ENCODE data around the gene GALK2. TPM values are rescaled to one million over a fixed set of nuclear protein-coding genes. Genes with fewer than 3 reads are reported as not detected.

The GALK2 gene
- total RNA-seq, 2 experiments from 2014 or later: 27.9 to 31.5 TPM

DNA sequence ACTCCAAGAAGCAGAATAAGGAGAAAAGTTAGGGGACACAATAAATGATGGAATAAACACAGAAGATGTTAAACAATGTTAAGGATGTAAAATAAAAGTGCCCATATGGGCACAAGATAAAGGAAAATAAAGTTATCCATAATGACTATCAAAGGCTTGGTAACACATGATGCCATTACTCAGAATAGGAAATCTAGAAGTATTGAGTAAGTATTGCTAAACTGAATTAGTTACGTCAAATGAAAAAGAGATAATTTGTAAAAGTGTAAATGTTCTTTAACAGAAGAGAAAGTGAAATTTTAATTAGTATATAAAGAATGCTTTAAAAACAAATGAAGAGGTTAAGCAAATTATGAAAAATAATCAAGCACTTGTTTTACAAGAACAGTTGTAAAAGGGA lies 21.3 kb upstream of the GALK2 start:
- Histone ChIP-seq H3K79me2 (ENCODE audit: insufficient read depth, low read depth, low read length) (peaks cover 100% of the 10 kb centered on the region), H3K4me2 (ENCODE audit: low read length) (peak overlapping the region; percentile 13; the same call in 1 of the 2 replicates), H3K4me3 (ENCODE audit: low read depth, low read length, poor library complexity, severe bottlenecking) (no peak overlapping the region), H3K9me3 (ENCODE audit: low read length) (no peaks in the 10 kb centered on the region), H2AFZ (ENCODE audit: low read length) (no peak overlapping the region), H3K27ac (ENCODE audit: low read depth, low read length, poor library complexity, severe bottlenecking) (no peak overlapping the region), H3K4me1 (ENCODE audit: insufficient read depth, low read length, poor library complexity, severe bottlenecking) (peaks cover 24% of the 10 kb centered on the region), H3K9me2 (ENCODE audit: insufficient read depth, low read length) (no peaks in the 10 kb centered on the region), H4K20me1 (ENCODE audit: insufficient read depth, low read length) (peaks cover 52% of the 10 kb centered on the region), H3K36me3 (ENCODE audit: insufficient read depth, low read length) (peaks cover 50% of the 10 kb centered on the region)
- intact Hi-C loops (cut with micrococcal nuclease; ENCODE audit: unreplicated experiment): no loop called here
- ChIA-PET CTCF (ENCODE audit: unreplicated experiment) (no interaction called here), POLR2A (interaction anchor here (1.2 kb wide), 1 partner anchor 23 kb away, joined by 4 read pairs; no protein-coding TSS in a partner anchor)
- BruUV-seq (replicated peaks): no TSS peak
- no peak for DNase-seq (ENCODE audit: low spot score)
- TF ChIP-seq EZH2phosphoT487 (IDR thresholded peaks at IDR 0.05; ENCODE audit: borderline replicate concordance, low read depth, low read length): no peak
- TF ChIP-seq, protein P1, sequence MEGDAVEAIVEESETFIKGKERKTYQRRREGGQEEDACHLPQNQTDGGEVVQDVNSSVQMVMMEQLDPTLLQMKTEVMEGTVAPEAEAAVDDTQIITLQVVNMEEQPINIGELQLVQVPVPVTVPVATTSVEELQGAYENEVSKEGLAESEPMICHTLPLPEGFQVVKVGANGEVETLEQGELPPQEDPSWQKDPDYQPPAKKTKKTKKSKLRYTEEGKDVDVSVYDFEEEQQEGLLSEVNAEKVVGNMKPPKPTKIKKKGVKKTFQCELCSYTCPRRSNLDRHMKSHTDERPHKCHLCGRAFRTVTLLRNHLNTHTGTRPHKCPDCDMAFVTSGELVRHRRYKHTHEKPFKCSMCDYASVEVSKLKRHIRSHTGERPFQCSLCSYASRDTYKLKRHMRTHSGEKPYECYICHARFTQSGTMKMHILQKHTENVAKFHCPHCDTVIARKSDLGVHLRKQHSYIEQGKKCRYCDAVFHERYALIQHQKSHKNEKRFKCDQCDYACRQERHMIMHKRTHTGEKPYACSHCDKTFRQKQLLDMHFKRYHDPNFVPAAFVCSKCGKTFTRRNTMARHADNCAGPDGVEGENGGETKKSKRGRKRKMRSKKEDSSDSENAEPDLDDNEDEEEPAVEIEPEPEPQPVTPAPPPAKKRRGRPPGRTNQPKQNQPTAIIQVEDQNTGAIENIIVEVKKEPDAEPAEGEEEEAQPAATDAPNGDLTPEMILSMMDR (conservative IDR thresholded peaks at IDR 0.05; ENCODE audit: low read length): no peak

DNA sequence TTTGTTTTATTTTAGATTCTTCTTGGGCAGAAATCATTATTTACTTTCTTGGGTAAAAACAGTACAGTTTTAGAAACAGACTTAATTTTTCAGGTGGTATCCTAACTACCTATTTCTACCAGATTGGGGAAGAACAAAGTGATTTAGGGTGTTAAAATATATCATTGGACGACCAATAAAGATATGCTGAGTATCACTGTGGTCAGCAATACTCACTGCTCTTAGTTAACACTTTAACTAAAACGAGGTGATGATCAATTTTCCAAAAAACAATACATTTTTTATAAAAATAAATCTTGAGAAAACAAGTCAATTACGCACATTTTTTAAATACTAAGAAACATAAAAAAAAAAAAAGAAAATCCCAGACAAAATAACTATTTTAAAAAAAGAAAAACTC lies 18.2 kb upstream of the GALK2 start:
- H3K9me2 ChIP-seq (ENCODE audit: insufficient read depth, low read length): no peaks in the 10 kb centered on the region
- DNase-seq (ENCODE audit: low spot score): no peak
- peaks cover 31% of the 10 kb centered on the region for H4K20me1 ChIP-seq (ENCODE audit: insufficient read depth, low read length)
- peaks cover 96% of the 10 kb centered on the region for H3K79me2 ChIP-seq (ENCODE audit: insufficient read depth, low read depth, low read length)
- no peaks in the 10 kb centered on the region for H3K9me3 ChIP-seq (ENCODE audit: low read length)
- H3K4me1 ChIP-seq (ENCODE audit: insufficient read depth, low read length, poor library complexity, severe bottlenecking): peaks cover 27% of the 10 kb centered on the region
- intact Hi-C loops (cut with micrococcal nuclease; ENCODE audit: unreplicated experiment): no loop called here
- no peak overlapping the region for H3K4me2 ChIP-seq (ENCODE audit: low read length)
- POLR2A ChIA-PET: interaction anchor here (0.7 kb wide), 5 partner anchors 44 to 338 kb away, joined by 3 to 4 read pairs (median 3); no protein-coding TSS in a partner anchor
- no TSS peak for BruUV-seq (replicated peaks)
- H3K4me3 ChIP-seq (ENCODE audit: low read depth, low read length, poor library complexity, severe bottlenecking): no peak overlapping the region
- CTCF ChIA-PET (ENCODE audit: unreplicated experiment): no interaction called here
- TF ChIP-seq, protein P1 (conservative IDR thresholded peaks at IDR 0.05; ENCODE audit: low read length): no peak
- no peak for TF ChIP-seq EZH2phosphoT487 (IDR thresholded peaks at IDR 0.05; ENCODE audit: borderline replicate concordance, low read depth, low read length)
- no peak overlapping the region for H2AFZ ChIP-seq (ENCODE audit: low read length)
- no peak overlapping the region for H3K27ac ChIP-seq (ENCODE audit: low read depth, low read length, poor library complexity, severe bottlenecking)
- peaks cover 33% of the 10 kb centered on the region for H3K36me3 ChIP-seq (ENCODE audit: insufficient read depth, low read length)

DNA sequence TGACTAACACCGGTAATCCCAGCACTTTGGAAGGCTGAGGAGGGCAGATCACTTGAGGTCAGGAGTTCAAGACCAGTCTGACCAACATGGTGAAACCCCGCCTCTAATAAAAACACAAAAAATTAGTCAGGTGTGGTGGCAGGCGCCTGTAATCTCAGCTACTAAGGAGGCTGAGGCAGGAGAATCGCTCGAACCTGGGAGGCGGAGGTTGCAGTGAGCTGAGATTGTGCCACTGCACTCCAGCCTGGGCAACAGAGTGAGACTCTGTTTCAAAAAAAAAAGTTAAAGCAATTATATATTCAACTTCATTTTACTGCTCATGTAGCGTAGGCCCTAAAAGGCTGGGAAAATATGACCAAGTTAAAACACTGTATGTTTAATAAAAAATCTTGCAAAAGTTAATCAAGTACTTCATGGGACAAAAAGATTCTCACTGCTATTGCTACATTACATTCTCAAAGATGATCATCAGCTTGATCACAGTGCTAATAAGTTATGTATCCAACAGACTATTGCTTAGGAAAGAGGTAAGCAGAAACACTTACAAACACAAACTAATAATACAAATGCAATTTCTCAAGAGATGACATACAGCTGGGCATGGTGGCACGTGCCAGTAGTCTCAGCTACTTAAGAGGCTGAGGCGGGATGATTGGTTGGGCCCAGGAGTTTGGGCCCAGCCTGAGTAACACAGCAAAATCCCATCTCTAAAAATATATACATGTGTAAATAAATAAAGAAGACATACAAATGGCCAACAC lies 17.3 kb upstream of the GALK2 start:
- peaks cover 33% of the 10 kb centered on the region for H3K36me3 ChIP-seq (ENCODE audit: insufficient read depth, low read length)
- H3K4me2 ChIP-seq (ENCODE audit: low read length): peak overlapping the region; percentile 69
- H3K9me3 ChIP-seq (ENCODE audit: low read length): no peaks in the 10 kb centered on the region
- DNase-seq (ENCODE audit: low spot score): no peak
- BruUV-seq (replicated peaks): no TSS peak
- peaks cover 24% of the 10 kb centered on the region for H4K20me1 ChIP-seq (ENCODE audit: insufficient read depth, low read length)
- intact Hi-C loops (cut with micrococcal nuclease; ENCODE audit: unreplicated experiment): no loop called here
- POLR2A ChIA-PET: interaction anchor here (0.7 kb wide), 2 partner anchors 49 to 143 kb away, joined by 3 to 4 read pairs; no protein-coding TSS in a partner anchor
- H3K4me3 ChIP-seq (ENCODE audit: low read depth, low read length, poor library complexity, severe bottlenecking): peak overlapping the region; percentile 95
- TF ChIP-seq, protein P1 (conservative IDR thresholded peaks at IDR 0.05; ENCODE audit: low read length): no peak
- no peak for TF ChIP-seq EZH2phosphoT487 (IDR thresholded peaks at IDR 0.05; ENCODE audit: borderline replicate concordance, low read depth, low read length)
- H3K9me2 ChIP-seq (ENCODE audit: insufficient read depth, low read length): no peaks in the 10 kb centered on the region
- H3K27ac ChIP-seq (ENCODE audit: low read depth, low read length, poor library complexity, severe bottlenecking): no peak overlapping the region
- CTCF ChIA-PET (ENCODE audit: unreplicated experiment): no interaction called here
- peaks cover 95% of the 10 kb centered on the region for H3K79me2 ChIP-seq (ENCODE audit: insufficient read depth, low read depth, low read length)
- no peak overlapping the region for H2AFZ ChIP-seq (ENCODE audit: low read length)
- peaks cover 22% of the 10 kb centered on the region for H3K4me1 ChIP-seq (ENCODE audit: insufficient read depth, low read length, poor library complexity, severe bottlenecking)

All from OCI-LY7 (cell line).